H1 (cell line): ENCODE data around the gene SMG5. TPM values are rescaled to one million over a fixed set of nuclear protein-coding genes. Genes with fewer than 3 reads are reported as not detected.

Experiments
- CTCF ChIA-PET: fragments of 300-600 bp; sonication (Branson Sonifier 250); formaldehyde crosslinking; loops from one replicate; lab custom pipeline; 2021; ENCODE audit not compliant: partially characterized antibody; lab: Charles Lee
- POLR2A ChIA-PET: fragments of 300-600 bp; sonication (Branson Sonifier 250); formaldehyde crosslinking; loops from one replicate; lab custom pipeline; 2021; ENCODE audit warnings: inconsistent platforms; ENCODE audit not compliant: partially characterized antibody; lab: Charles Lee
- DNase-seq, 2 experiments: peaks; one replicate each; pipeline versions ENCODE4 v3.0.0 to v3.0.0-alpha.2; 2010 to 2022; ENCODE audit warnings: low spot score in 2 of 2, low read depth in 1 of 2, mixed read lengths in 1 of 2
- FAIRE-seq: peaks from 2 replicates; lab custom pipeline; 2011; peaks lifted over from hg19 to GRCh38; lab: Jason Lieb, UNC
- H2AFZ ChIP-seq: 2 replicates; pipeline ENCODE4 v1.8.1; 2012; ENCODE audit warnings: low read length, inconsistent platforms
- H2AK5ac ChIP-seq: 2 replicates; pipeline ENCODE4 v1.6.1; 2013; ENCODE audit warnings: low read depth, low read length
- H2BK120ac ChIP-seq: replicated peaks from 2 replicates; pipeline ENCODE3; 2013; ENCODE audit warnings: low read depth, low read length, inconsistent platforms
- H2BK12ac ChIP-seq: 2 replicates; pipeline ENCODE4 v1.6.1; 2013; ENCODE audit warnings: low read depth, low read length
- H2BK15ac ChIP-seq: 2 replicates; pipeline ENCODE4 v1.6.1; 2013; ENCODE audit warnings: low read length
- H2BK20ac ChIP-seq: 2 replicates; pipeline ENCODE4 v1.6.1; 2013; ENCODE audit warnings: low read length
- H2BK5ac ChIP-seq: 2 replicates; pipeline ENCODE4 v1.6.1; 2013; ENCODE audit warnings: low read depth, low read length
- H3K14ac ChIP-seq: 2 replicates; pipeline ENCODE4 v1.6.1; 2013; ENCODE audit warnings: inconsistent platforms; ENCODE audit not compliant: insufficient read length
- H3K18ac ChIP-seq: 2 replicates; pipeline ENCODE4 v1.6.1; 2013; ENCODE audit warnings: low read length; ENCODE audit errors: extremely low read depth
- H3K23ac ChIP-seq: 2 replicates; pipeline ENCODE4 v1.6.1; 2013; ENCODE audit warnings: inconsistent platforms; ENCODE audit not compliant: insufficient read length
- H3K23me2 ChIP-seq: 2 replicates; pipeline ENCODE4 v1.6.1; 2013; ENCODE audit warnings: low read depth, low read length
- H3K27ac ChIP-seq: 2 replicates; pipeline ENCODE4 v1.6.1; 2011; ENCODE audit warnings: low read depth, low read length, inconsistent platforms
- H3K27me3 ChIP-seq, 4 experiments: replicated peaks in 1 of 4; 1 replicate in 1 of 4; 2 replicates in 3 of 4; pipeline versions ENCODE4 v1.6.1 to v1.8.1; 2011 to 2013; ENCODE audit warnings: low read length in 3 of 4, mild to moderate bottlenecking in 3 of 4, inconsistent platforms in 2 of 4, mixed read lengths in 2 of 4, moderate library complexity in 1 of 4; ENCODE audit not compliant: control insufficient read depth in 3 of 4, insufficient read depth in 3 of 4; ENCODE audit errors: extremely low read depth in 1 of 4
- H3K36me3 ChIP-seq, 4 experiments: 2 replicates each; pipeline versions ENCODE4 v1.6.1 to v1.8.1; 2011 to 2013; ENCODE audit warnings: mild to moderate bottlenecking in 4 of 4, low read length in 3 of 4, moderate library complexity in 2 of 4, control low read depth in 1 of 4, inconsistent platforms in 1 of 4; ENCODE audit not compliant: insufficient read depth in 4 of 4, control insufficient read depth in 2 of 4
- H3K4ac ChIP-seq: replicated peaks from 2 replicates; pipeline ENCODE3; 2013; ENCODE audit warnings: low read length, low read depth, mixed read lengths, inconsistent platforms; ENCODE audit not compliant: insufficient read length
- H3K4me1 ChIP-seq, 4 experiments: replicated peaks in 1 of 4; 1 replicate in 1 of 4; 2 replicates in 3 of 4; pipeline versions ENCODE4 v1.6.1 to v1.8.1; 2011 to 2013; ENCODE audit warnings: low read length in 3 of 4, inconsistent platforms in 2 of 4, mixed read lengths in 1 of 4; ENCODE audit not compliant: insufficient read depth in 4 of 4, control insufficient read depth in 3 of 4
- H3K4me2 ChIP-seq, 2 experiments: 2 replicates each; pipeline versions ENCODE4 v1.6.1 to v1.8.1; 2011 to 2013; ENCODE audit warnings: low read depth in 2 of 2, low read length in 2 of 2, control low read depth in 1 of 2, inconsistent platforms in 1 of 2, mild to moderate bottlenecking in 1 of 2; ENCODE audit not compliant: insufficient read depth in 1 of 2
- H3K4me3 ChIP-seq, 4 experiments: fragments of 200-600, 300-600 bp in 1 of 4; sonication (generic), shearing (Covaris generic), sonication (Bioruptor Twin) in 1 of 4; 2 replicates each; pipeline versions ENCODE4 v1.5.1 to v1.8.1; 2011 to 2016; ENCODE audit warnings: low read length in 4 of 4, low read depth in 3 of 4, control low read depth in 2 of 4, inconsistent platforms in 2 of 4, mild to moderate bottlenecking in 2 of 4, mixed read lengths in 1 of 4, moderate library complexity in 1 of 4; ENCODE audit not compliant: insufficient read depth in 2 of 4; ENCODE audit errors: extremely low read depth in 1 of 4
- H3K56ac ChIP-seq: replicated peaks from 2 replicates; pipeline ENCODE3; 2013; ENCODE audit warnings: low read depth, mild to moderate bottlenecking, mixed read lengths, low read length, inconsistent platforms; ENCODE audit not compliant: insufficient read length
- H3K79me1 ChIP-seq: 2 replicates; pipeline ENCODE4 v1.6.1; 2013; ENCODE audit warnings: low read depth, low read length, control low read depth
- H3K79me2 ChIP-seq, 2 experiments: 2 replicates each; pipeline versions ENCODE4 v1.6.1 to v1.8.1; 2012 to 2013; ENCODE audit warnings: low read length in 2 of 2, mild to moderate bottlenecking in 2 of 2, inconsistent platforms in 1 of 2; ENCODE audit not compliant: insufficient read depth in 2 of 2, control insufficient read depth in 1 of 2
- H3K9ac ChIP-seq, 4 experiments: replicated peaks in 1 of 4; 1 replicate in 1 of 4; 2 replicates in 3 of 4; pipeline versions ENCODE4 v1.6.1 to v1.8.1; 2011 to 2013; ENCODE audit warnings: low read depth in 3 of 4, low read length in 3 of 4, control low read depth in 2 of 4, mild to moderate bottlenecking in 2 of 4, moderate library complexity in 2 of 4, inconsistent platforms in 1 of 4; ENCODE audit errors: extremely low read depth in 1 of 4
- H3K9me3 ChIP-seq, 2 experiments: 2 replicates each; pipeline versions ENCODE4 v1.6.1 to v1.8.1; 2012 to 2013; ENCODE audit warnings: mild to moderate bottlenecking in 2 of 2, moderate library complexity in 2 of 2, control low read depth in 1 of 2, inconsistent platforms in 1 of 2, low read depth in 1 of 2, low read length in 1 of 2, mixed read lengths in 1 of 2; ENCODE audit not compliant: insufficient read depth in 2 of 2
- H4K20me1 ChIP-seq, 2 experiments: replicated peaks in 1 of 2; 2 replicates each; pipeline versions ENCODE3 to v1.8.1; 2011 to 2013; ENCODE audit warnings: inconsistent platforms in 2 of 2, low read length in 2 of 2, mild to moderate bottlenecking in 1 of 2; ENCODE audit not compliant: insufficient read depth in 2 of 2, control insufficient read depth in 1 of 2
- H4K5ac ChIP-seq: 2 replicates; pipeline ENCODE4 v1.6.1; 2013; ENCODE audit warnings: low read length, low read depth, mixed read lengths, inconsistent platforms; ENCODE audit not compliant: insufficient read length
- H4K8ac ChIP-seq: 2 replicates; pipeline ENCODE4 v1.8.0; 2013; ENCODE audit warnings: mild to moderate bottlenecking, moderate library complexity, low read length, inconsistent platforms; ENCODE audit not compliant: insufficient read depth; ENCODE audit errors: extremely low read depth
- H4K91ac ChIP-seq: replicated peaks from 2 replicates; pipeline ENCODE3; 2013; ENCODE audit warnings: low read length, mixed read lengths, inconsistent platforms; ENCODE audit not compliant: insufficient read length
- KDM4A ChIP-seq: IDR thresholded peaks from one replicate; pipeline ENCODE4 v1.7.1; 2012; ENCODE audit warnings: low read depth, mild to moderate bottlenecking, moderate library complexity, low read length, inconsistent platforms; ENCODE audit not compliant: severe bottlenecking
- POU5F1 ChIP-seq: IDR thresholded peaks from 2 replicates; pipeline ENCODE4 v1.6.1; 2011; ENCODE audit warnings: low read depth, mild to moderate bottlenecking, low read length, moderate library complexity
- SIX5 ChIP-seq: IDR thresholded peaks from 2 replicates; pipeline ENCODE4 v1.6.1; 2011; ENCODE audit warnings: mild to moderate bottlenecking, low read depth, low read length
- SP2 ChIP-seq: IDR thresholded peaks from 2 replicates; pipeline ENCODE4 v1.6.1; 2012; ENCODE audit warnings: mild to moderate bottlenecking, low read length, inconsistent platforms
- WGBS, 2 experiments: shearing (Covaris generic) in 1 of 2; methylation state at CpG; one replicate each; pipeline versions ENCODE4 v1.1.6 to v1.1.7; 2013 to 2015; ENCODE audit warnings: low lambda C conversion rate in 2 of 2, mixed read lengths in 2 of 2, inconsistent platforms in 1 of 2, low coverage in 1 of 2, missing lambda C conversion rate in 1 of 2; ENCODE audit not compliant: insufficient replicate concordance in 2 of 2, insufficient coverage in 1 of 2, insufficient read length in 1 of 2; ENCODE audit errors: extremely low coverage in 1 of 2, missing lambda C conversion rate in 1 of 2; 5-methylcytosine and 5-hydroxymethylcytosine counted together
- polyA plus RNA-seq, 7 experiments: library from polyadenylated mRNA; depleted of rRNA in 3 of 7; stranded (reverse) in 5 of 7; unstranded in 2 of 7; fragments of >200 nt in 5 of 7; fragments of 200-250 nt in 2 of 7; gene quantifications; 1 replicate in 5 of 7; 2 replicates in 1 of 7; 4 replicates in 1 of 7; pipeline versions ENCODE4 v1.2.1 to v1.2.3, GENCODE V29; 2011 to 2013; ENCODE audit warnings: missing spikeins in 2 of 7, mixed read lengths in 2 of 7
- total RNA-seq: library from RNA; stranded (reverse); fragmentation: NEBNext Ultra II Directional; extraction: Animal tissue kit (Norgen Biotek cat#: 25700); gene quantifications from 2 replicates; pipeline ENCODE4 v1.2.1, GENCODE V29; 2021

Gene SMG5
- total and polyA plus RNA-seq, 2 of the 8 experiments (the other 6 are each of a cell fraction or from before 2014, with no cell fraction given), result 32.7 to 98.0 TPM

DNA sequence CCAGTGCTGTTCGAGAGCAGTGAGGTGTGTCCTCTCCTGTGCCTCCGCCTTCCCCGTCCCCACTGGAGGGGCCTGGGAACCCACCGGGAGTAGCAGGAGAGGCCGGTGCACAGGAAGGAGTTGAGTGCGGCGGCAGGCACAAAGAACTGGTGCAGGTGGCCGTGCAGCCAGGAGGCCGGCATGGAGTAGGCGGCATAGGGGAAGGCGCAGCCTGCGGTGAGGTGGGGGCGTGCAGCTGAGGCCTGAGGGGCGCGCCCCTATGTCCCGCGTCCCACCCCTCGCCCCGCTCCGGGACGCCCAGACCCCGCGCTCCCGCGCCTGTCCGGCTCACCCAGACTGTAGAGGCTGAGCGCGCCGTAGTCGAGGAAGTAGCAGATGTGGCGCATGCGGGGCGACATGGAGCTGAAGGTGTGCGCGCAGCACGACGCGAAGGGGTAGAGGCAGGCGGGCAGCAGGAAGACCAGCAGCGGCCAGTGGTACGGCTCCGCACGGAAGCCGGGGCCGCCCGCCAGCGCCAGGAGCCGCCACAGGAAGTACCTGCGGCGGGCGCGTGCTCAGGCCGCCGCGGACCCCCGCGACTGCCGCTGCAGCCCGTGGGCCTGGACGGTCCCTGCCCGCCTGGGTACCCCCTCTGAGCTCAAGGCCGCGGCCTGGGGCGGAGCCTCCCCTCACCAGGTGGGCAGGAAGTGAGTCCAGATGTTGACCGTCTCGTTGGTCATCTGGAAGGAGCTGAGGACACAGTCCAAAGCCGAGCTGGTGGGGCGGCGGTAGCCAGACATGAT is 37.0 kb downstream of the SMG5 start:
- Histone ChIP-seq H3K18ac (peak overlapping the region; percentile 19), H3K23me2 (no peaks in the 10 kb centered on the region), H3K56ac (no peak overlapping the region), H3K9ac (no peak overlapping the region), H3K27ac (no peak overlapping the region), H2BK5ac (no peak overlapping the region), H3K36me3 (peaks cover 5 to 17% (median 7%) of the 10 kb centered on the region in 4 experiments; a peak in 7 of 8 replicates), H3K9me3 (no peaks in the 10 kb centered on the region), H2BK12ac (no peak overlapping the region), H3K4me1 (peaks cover 0 to 16% (median 9%) of the 10 kb centered on the region in 4 experiments), H2BK15ac (peak overlapping the region; percentile 53; the same call in 1 of the 2 replicates), H4K8ac (peak overlapping the region; percentile 79; the same call in 1 of the 2 replicates), H2BK20ac (no peak overlapping the region), H3K27me3 (no peaks in the 10 kb centered on the region), H3K4ac (no peak overlapping the region), H2BK120ac (no peak overlapping the region), H2AK5ac (0 out of 2 replicates have a peak overlapping the region, but pooled peaks have one; percentile 39), H3K14ac (no peak overlapping the region), H3K4me2 (peak overlapping the region; percentile 30 to 50), H3K23ac (no peak overlapping the region), H4K20me1 (peaks cover 2 to 11% of the 10 kb centered on the region in 2 experiments), H2AFZ (no peak overlapping the region), H3K4me3 (peak overlapping the region in 3 of 4 experiments; percentile 7 to 40 (median 10); a peak in 5 of 8 replicates), H3K79me1 (0 out of 2 replicates have a peak, but pooled peaks cover 2% of the 10 kb centered on the region), H4K5ac (no peak overlapping the region), H3K79me2 (no peaks in the 10 kb centered on the region), H4K91ac (no peak overlapping the region)
- FAIRE-seq (no peak), DNase-seq (peak in 1 of 2 experiments; percentile 54)
- ChIA-PET POLR2A (interaction anchor here (1.0 to 11.8 kb wide), 23 partner anchors 11 to 278 kb away, joined by 3 to 102 read pairs (median 4); partner anchors contain the start of genes PMF1, SEMA4A, SLC25A44 and SMG5), CTCF (interaction anchor here (0.6 to 47.2 kb wide), 11 partner anchors 10 to 114 kb away, joined by 3 to 1265 read pairs (median 5); partner anchors contain the start of genes CCT3, SEMA4A and TSACC)
- 61% methylated on average over 50 of the region's 69 CpGs; no CpG with 5 or more reads in 1 of the 2 experiments for WGBS, 2 experiments
- TF ChIP-seq KDM4A, result peak; percentile 35
- TF ChIP-seq POU5F1, result no peak
- TF ChIP-seq SIX5, result no peak
- no peak for TF ChIP-seq SP2
